Activated CD8-positive, alpha-beta memory T cell treated with anti-CD3 and anti-CD28 coated beads, Interleukin-2, amount 50 U/mL, for 1 hour (primary cell): ENCODE results near the gene OCIAD1.

Experiments
- DNase-seq: peaks from one replicate; pipeline ENCODE4 v3.0.0-alpha.2; 2020; ENCODE audit errors: extremely low read depth

The OCIAD1 gene

DNA sequence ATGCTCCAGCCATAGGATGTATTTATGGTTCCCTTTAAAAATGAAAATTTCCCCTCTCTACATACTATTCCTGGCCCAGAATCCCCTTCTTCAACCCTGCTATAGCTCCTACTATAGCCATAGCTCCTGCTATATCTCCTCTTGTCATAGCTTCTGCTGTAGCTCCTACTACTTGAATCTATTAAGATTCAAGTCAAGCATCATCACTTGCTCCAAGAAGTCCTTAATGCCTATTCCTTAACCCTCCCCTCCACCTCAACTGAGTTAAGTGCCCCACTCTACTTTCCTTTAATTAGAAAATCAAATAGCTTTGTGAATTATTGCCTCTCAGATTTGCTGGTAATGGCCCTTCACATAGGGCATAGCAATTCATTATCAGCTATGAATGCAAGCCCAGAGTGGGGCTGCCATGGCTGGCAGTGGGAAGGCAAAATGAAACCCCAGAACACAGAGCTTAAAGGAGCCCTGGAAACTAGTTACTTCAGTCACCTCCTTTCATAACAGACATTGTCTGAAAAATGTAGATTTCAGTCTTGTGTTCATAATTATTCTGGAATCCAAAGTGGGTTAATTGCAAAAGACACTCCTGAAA, 60.2 kb downstream of the OCIAD1 start:
- no peak for DNase-seq

DNA sequence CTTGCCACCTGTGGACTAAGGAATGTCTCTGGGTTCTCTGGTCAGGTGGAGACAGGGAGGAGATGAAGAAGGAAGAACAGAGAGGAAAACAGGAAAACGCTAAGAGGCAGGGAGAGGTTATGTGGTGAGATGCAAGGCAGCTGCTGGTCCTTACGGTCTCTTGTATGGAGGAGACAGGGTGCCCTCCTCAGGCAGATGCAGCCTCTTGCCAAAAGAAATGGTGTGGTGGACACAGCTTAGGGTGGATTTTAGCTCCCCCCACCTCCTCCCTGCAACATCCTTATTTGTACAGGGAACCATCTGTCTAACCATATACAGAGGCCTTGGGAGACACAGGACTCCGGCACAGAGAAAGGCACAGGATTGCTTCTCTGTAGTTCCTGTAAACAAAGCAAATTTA, 66.0 kb downstream of the OCIAD1 start:
- no peak for DNase-seq

- no peak for DNase-seq
Observed at GRCh38 chr4:48898733-48899431, 68.0 kb downstream of the OCIAD1 start.

GRCh38 chr4:48899432-48899749, 68.5 kb downstream of the OCIAD1 start:
- no peak for DNase-seq

DNA sequence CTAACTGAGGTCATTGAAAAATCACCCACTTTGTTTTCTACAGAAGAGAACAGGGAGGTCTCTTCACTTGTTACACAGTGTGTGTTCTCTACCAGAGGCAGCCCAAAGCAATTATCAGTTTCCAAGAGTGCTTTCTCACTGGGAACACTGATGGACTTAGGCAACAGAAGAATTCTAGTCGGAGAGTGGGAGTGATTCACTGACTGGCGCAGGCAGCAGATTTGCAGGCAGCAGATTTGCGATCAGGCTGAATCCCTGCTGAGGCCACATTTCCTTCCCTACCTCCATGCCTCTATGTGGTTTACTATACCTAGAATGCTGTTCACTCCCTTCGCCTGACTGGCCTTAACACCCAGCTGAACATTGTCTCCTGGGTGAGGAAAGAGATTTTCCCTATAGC, 69.1 kb downstream of the OCIAD1 start:
- DNase-seq: no peak

GRCh38 chr4:48901196-48901595, 70.3 kb downstream of the OCIAD1 start:
- no peak for DNase-seq

DNA sequence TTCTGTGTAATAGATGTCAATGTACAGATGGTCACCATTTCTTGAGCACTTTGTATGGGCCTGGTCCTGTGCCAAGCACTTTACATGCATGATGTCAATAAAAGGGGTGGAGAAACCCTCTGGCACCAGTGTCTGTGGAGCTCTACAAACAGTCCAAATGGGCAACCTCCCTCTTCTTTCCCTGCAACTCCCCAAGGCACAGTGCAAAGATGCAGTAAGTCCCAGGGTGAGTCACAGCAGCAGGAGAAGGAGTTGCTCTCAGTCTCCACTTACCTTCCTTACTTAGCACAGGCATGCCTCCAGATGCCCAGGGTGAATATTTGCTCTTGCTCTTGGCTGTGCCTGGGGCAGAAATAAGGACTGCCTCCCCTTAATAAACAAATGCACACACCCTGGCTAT, 71.4 kb downstream of the OCIAD1 start:
- DNase-seq: no peak

DNA sequence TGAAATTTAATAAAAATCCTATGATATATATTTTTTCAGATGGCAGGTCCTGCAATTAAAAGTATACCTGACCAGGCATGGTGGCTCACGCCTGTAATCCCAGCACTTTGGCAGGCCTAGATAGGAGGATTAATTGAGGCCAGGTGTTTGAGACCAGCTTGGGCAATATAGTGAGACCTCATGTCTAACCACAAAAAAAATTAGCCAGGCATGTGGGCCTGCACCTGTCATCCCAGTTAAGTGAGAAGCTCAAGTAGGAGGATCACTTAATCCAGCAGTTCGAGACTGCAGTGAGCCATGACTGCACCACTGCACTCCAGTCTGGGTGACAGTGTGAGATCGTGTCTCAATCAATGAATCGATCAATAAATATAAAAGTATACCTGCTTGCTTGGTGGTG, 73.2 kb downstream of the OCIAD1 start:
- no peak for DNase-seq

DNA sequence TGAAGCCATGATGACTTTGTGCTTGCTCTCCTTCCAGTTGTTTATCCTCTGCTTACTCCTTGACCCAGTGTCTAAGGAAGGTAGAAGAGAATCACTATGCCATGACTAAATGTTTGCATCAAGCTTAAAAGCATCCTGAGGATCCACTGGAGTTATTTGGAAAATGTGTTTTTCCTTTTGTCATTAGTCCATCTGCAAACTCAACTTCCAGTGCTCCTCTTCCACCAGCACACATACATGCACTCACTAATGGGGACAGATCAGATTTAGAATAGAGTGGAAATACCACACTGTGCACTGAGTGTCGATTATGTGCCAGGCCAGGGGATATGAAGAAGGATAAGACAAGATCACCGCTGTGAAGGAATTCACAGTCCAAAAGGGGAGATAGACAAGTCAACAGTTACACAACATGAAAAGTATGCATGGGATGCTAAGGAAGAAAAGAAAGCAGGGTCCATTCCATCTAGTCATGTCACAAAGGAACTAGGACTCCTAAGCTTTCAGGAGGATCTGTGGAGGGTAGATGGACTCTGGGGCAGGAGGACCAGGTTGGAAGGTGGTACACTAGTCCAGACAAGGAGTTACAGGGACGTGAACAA, 73.8 kb downstream of the OCIAD1 start:
- no peak for DNase-seq

DNA sequence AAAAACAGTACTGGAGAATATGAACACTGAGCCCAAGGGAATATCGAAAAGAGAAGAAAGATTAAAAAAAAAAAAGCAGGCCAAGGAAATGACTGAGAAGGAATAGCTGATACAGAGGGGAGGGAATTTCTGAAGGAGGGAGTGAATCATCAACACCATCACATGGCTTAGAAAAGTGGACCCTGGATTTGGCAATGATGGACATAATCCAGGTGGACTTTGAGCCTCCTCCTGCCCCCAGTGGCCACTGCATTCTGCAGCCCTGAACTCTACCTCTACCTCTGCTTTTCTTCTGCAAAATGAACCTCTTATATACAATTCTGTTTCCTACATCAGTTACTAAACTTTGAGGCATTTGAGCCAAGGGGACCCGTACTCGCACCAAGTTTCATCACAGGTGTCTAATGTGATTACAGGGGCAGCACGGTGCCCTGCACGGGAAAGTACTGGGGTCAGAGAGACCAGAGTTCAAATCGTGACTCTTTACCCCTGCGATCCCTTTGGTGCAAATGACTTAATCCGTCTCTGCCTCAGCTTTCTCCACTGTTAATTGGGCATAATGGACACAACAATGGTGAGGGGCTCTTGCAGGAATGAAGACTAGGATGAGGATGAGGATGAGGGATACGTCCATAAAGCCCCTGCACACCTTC, 74.6 kb downstream of the OCIAD1 start:
- DNase-seq: no peak

GRCh38 chr4:48906206-48907173, 75.6 kb downstream of the OCIAD1 start, which contains the start of gene OCIAD2:
OCIAD2 (minus strand) TSS chr4:48906774; CDS start chr4:48904549, 2,225 bp downstream.
- peak; percentile 74 for DNase-seq

DNA sequence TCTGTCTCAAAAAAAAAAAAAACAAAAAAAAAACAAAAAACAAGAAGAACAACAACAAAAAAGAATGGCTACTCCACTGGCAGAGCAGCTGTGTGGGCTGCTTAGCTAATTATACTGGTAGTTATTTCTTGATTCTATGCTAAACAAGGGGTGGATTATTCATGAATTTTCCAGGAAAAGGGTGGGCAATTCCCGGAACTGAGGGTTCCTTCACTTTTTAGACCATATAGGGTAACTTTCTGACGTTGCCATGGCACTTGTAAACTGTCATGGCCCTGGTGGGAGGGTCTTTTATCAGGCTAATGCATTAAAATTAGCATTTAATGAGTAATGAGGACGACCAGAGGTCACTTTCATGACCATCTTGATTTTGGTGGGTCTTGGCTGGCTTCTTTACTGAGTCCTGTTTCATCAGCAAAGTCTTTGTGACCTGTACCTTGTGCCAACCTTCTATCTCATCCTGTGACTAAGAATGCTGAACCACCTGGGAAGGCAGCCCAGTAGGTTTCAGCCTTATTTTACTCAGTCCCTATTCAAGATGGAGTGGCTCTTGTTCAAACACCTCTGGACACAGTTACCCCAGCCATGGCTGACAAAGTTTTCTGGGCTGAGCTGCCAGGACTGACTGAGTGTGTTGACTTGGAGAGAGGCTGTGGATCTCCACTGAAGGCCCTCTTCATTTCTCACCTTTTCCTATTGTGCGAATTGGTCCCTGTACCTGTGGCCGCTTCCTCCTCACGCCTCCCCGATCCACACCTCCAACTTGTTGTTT, 77.0 kb downstream of the OCIAD1 start:
- DNase-seq: no peak

- DNase-seq: no peak
Observed at GRCh38 chr4:48908687-48909086, 77.8 kb downstream of the OCIAD1 start.

GRCh38 chr4:48909697-48910096, 78.8 kb downstream of the OCIAD1 start:
- DNase-seq: no peak

- no peak for DNase-seq
Observed at GRCh38 chr4:48910511-48910910, 79.6 kb downstream of the OCIAD1 start.
